Dendritic cell treated with granulocyte-macrophage colony-stimulating factor and Interleukin-4, amounts not matched to agents 40 ng/mL and 50 ng/mL, for 4 days (primary cell): Measurements from ENCODE around the gene RAPGEF6.

Source experiments
- H3K27ac Mint-ChIP-seq: one replicate; pipeline ENCODE4 v1.8.0; 2022; ENCODE audit warnings: mild to moderate bottlenecking, mixed read lengths
- H3K27me3 Mint-ChIP-seq: one replicate; pipeline ENCODE4 v1.8.0; 2022; ENCODE audit warnings: mild to moderate bottlenecking, mixed read lengths
- H3K36me3 Mint-ChIP-seq: one replicate; pipeline ENCODE4 v1.8.0; 2022; ENCODE audit warnings: low read depth, mixed read lengths
- H3K4me1 Mint-ChIP-seq: one replicate; pipeline ENCODE4 v1.8.0; 2022; ENCODE audit warnings: low read depth, mixed read lengths
- H3K4me3 Mint-ChIP-seq: one replicate; pipeline ENCODE4 v1.8.0; 2022; ENCODE audit warnings: mild to moderate bottlenecking, moderate library complexity, mixed read lengths
- H3K9me3 Mint-ChIP-seq: one replicate; pipeline ENCODE4 v1.8.0; 2022; ENCODE audit warnings: mixed read lengths
- intact Hi-C: fragments of 100-400 bp; cut with micrococcal nuclease; formaldehyde crosslinking; loops from one replicate; pipeline ENCODE4 v1.15.0; 2022

Gene RAPGEF6

DNA sequence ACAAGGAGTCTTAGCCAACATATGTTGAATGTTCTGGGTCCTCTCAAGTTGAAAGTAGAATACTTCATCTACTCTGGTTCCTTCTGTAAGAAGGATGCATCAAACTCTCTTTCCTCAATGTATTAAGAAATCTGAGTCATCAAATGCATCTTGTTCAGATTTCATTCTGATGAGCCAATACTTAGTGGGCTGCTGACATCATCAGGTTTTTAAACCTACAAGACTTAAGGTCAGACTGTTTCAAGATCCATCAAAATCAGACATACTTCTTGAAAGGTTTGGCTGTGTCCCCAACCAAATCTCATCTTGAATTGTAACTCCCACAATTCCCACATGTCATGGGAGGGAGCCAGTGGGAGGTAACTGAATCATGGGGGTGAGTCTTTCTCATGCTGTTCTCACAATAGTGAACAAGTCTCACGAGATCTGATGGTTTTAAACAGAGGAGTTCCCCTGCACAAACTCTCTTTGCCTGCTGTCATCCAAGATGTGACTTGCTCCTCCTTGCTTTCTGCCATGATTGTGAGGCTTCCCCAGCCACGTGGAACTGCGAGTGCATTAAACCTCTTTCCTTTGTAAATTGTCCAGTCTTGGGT, 168.8 kb downstream of the RAPGEF6 start:
- intact Hi-C loops = no loop called here
- H3K9me3 Mint-ChIP-seq = no peaks in the 10 kb centered on the region
- H3K36me3 Mint-ChIP-seq = peaks cover 49% of the 10 kb centered on the region
- H3K27me3 Mint-ChIP-seq = no peaks in the 10 kb centered on the region
- H3K4me1 Mint-ChIP-seq = peaks cover 13% of the 10 kb centered on the region
- H3K27ac Mint-ChIP-seq = no peak overlapping the region
- no peak overlapping the region for H3K4me3 Mint-ChIP-seq

DNA sequence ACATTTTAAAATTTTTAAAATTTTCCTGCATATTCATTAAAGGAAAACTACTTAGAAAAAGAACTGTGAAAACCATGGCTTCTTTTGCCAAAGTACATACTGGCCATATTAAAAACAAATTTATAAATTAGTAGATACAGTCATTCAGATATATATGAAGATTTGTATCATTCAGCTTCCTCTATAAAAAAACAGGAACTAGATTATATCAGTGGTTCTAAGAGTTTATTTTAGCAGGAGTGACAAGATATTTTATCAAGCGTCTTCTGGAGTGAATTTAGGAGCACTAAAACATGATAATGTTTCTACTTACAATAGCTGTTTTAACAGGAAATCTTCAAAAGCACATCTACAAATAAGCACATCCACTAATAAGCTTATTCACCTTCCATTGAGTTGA, 171.4 kb downstream of the RAPGEF6 start:
- Mint-ChIP-seq H3K9me3 (no peaks in the 10 kb centered on the region), H3K4me3 (no peak overlapping the region), H3K4me1 (peaks cover 13% of the 10 kb centered on the region), H3K27ac (no peak overlapping the region), H3K36me3 (peaks cover 52% of the 10 kb centered on the region), H3K27me3 (no peaks in the 10 kb centered on the region)
- intact Hi-C loops = no loop called here

- Mint-ChIP-seq H3K36me3 (peaks cover 48% of the 10 kb centered on the region), H3K4me1 (peaks cover 13% of the 10 kb centered on the region), H3K27me3 (no peaks in the 10 kb centered on the region), H3K4me3 (no peak overlapping the region), H3K27ac (no peak overlapping the region), H3K9me3 (no peaks in the 10 kb centered on the region)
- intact Hi-C loops = no loop called here
These were observed 172.6 kb downstream of the RAPGEF6 start for GRCh38 chr5:131462454-131462853.

GRCh38 chr5:131461742-131462141, 173.3 kb downstream of the RAPGEF6 start:
- H3K4me3 Mint-ChIP-seq = no peak overlapping the region

GRCh38 chr5:131460867-131461572, 174.0 kb downstream of the RAPGEF6 start:
- intact Hi-C loops = no loop called here
- no peaks in the 10 kb centered on the region for H3K27me3 Mint-ChIP-seq
- peaks cover 33% of the 10 kb centered on the region for H3K36me3 Mint-ChIP-seq
- no peak overlapping the region for H3K27ac Mint-ChIP-seq
- no peak overlapping the region for H3K4me3 Mint-ChIP-seq
- H3K9me3 Mint-ChIP-seq = no peaks in the 10 kb centered on the region
- H3K4me1 Mint-ChIP-seq = peaks cover 5% of the 10 kb centered on the region

More at GRCh38 chr5:131461742-131462141, 173.3 kb downstream of the RAPGEF6 start:
- peaks cover 41% of the 10 kb centered on the region for H3K36me3 Mint-ChIP-seq
- H3K9me3 Mint-ChIP-seq = no peaks in the 10 kb centered on the region
- intact Hi-C loops = no loop called here
- H3K27me3 Mint-ChIP-seq = no peaks in the 10 kb centered on the region
- H3K4me1 Mint-ChIP-seq = peaks cover 12% of the 10 kb centered on the region
- H3K27ac Mint-ChIP-seq = no peak overlapping the region

DNA sequence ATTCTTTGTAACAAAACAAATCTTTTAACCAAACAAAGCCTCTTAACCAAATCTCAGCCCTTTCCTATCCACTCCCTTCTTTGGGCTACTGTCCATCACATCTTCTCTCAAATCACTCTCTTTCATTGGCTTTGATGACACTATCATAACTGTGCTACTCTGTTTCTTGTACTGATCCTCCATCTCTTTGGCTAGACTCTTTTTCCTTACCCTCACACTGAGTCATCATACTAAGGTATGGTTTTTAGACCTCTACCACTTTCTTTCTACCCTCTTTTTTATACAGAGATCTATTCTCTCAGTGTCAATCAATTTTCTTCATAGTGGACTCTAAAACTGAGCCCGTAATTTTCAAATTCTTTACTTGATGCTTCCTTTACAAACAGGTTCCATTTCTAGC, 174.9 kb downstream of the RAPGEF6 start:
- H3K4me1 Mint-ChIP-seq = peaks cover 5% of the 10 kb centered on the region
- intact Hi-C loops = no loop called here
- H3K27me3 Mint-ChIP-seq = no peaks in the 10 kb centered on the region
- H3K9me3 Mint-ChIP-seq = no peaks in the 10 kb centered on the region
- H3K36me3 Mint-ChIP-seq = peaks cover 34% of the 10 kb centered on the region
- H3K4me3 Mint-ChIP-seq = no peak overlapping the region
- no peak overlapping the region for H3K27ac Mint-ChIP-seq

- Mint-ChIP-seq H3K27me3 (no peaks in the 10 kb centered on the region), H3K9me3 (no peaks in the 10 kb centered on the region), H3K4me1 (peaks cover 5% of the 10 kb centered on the region), H3K27ac (no peak overlapping the region), H3K4me3 (no peak overlapping the region), H3K36me3 (peaks cover 43% of the 10 kb centered on the region)
- intact Hi-C loops = no loop called here
These were observed 175.8 kb downstream of the RAPGEF6 start for GRCh38 chr5:131459216-131459615.

GRCh38 chr5:131457193-131457592, 177.8 kb downstream of the RAPGEF6 start:
- no peak overlapping the region for H3K27ac Mint-ChIP-seq
- intact Hi-C loops = no loop called here
- no peaks in the 10 kb centered on the region for H3K9me3 Mint-ChIP-seq
- no peak overlapping the region for H3K4me3 Mint-ChIP-seq
- no peaks in the 10 kb centered on the region for H3K27me3 Mint-ChIP-seq
- H3K36me3 Mint-ChIP-seq = peaks cover 61% of the 10 kb centered on the region
- H3K4me1 Mint-ChIP-seq = peaks cover under 1% of the 10 kb centered on the region

- Mint-ChIP-seq H3K9me3 (no peaks in the 10 kb centered on the region), H3K4me1 (no peaks in the 10 kb centered on the region), H3K4me3 (no peak overlapping the region), H3K27me3 (no peaks in the 10 kb centered on the region), H3K27ac (no peak overlapping the region), H3K36me3 (peaks cover 70% of the 10 kb centered on the region)
- intact Hi-C loops = no loop called here
These were observed 184.1 kb downstream of the RAPGEF6 start for GRCh38 chr5:131450941-131451340.

- H3K36me3 Mint-ChIP-seq = peaks cover 84% of the 10 kb centered on the region
- H3K9me3 Mint-ChIP-seq = no peaks in the 10 kb centered on the region
- intact Hi-C loops = no loop called here
- peaks cover under 1% of the 10 kb centered on the region for H3K4me1 Mint-ChIP-seq
- no peaks in the 10 kb centered on the region for H3K27me3 Mint-ChIP-seq
- H3K27ac Mint-ChIP-seq = no peak overlapping the region
- no peak overlapping the region for H3K4me3 Mint-ChIP-seq
These were observed 193.8 kb downstream of the RAPGEF6 start for GRCh38 chr5:131441184-131441583.

GRCh38 chr5:131436081-131436480, 198.9 kb downstream of the RAPGEF6 start:
- Mint-ChIP-seq H3K36me3 (peaks cover 91% of the 10 kb centered on the region), H3K27ac (no peak overlapping the region)

GRCh38 chr5:131433109-131433508, 201.9 kb downstream of the RAPGEF6 start:
- peaks cover 95% of the 10 kb centered on the region for H3K36me3 Mint-ChIP-seq

More at GRCh38 chr5:131436081-131436480, 198.9 kb downstream of the RAPGEF6 start:
- Mint-ChIP-seq H3K9me3 (no peaks in the 10 kb centered on the region), H3K4me3 (no peak overlapping the region), H3K27me3 (no peaks in the 10 kb centered on the region), H3K4me1 (peaks cover 5% of the 10 kb centered on the region)
- intact Hi-C loops = no loop called here

DNA sequence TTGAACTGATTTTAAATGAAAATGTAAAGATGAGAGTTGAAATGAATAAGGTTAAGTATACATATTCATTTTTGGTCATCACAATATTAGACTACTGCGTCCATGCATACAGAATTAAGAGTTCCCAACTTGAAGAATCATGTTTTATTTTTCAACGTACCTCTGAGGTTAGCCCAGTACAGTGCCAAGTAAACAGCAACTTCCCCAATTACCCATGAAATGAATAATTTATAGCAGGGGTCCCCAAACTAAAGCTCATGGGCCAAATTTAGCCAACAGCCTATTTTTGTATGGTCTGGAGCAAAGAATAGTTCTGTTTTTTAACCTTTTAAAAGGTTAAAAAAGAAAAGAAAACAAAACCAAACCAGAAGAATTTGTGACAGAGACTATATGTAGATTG, 203.2 kb downstream of the RAPGEF6 start:
- peaks cover 5% of the 10 kb centered on the region for H3K4me1 Mint-ChIP-seq
- H3K4me3 Mint-ChIP-seq = no peak overlapping the region
- no peaks in the 10 kb centered on the region for H3K9me3 Mint-ChIP-seq
- H3K27me3 Mint-ChIP-seq = no peaks in the 10 kb centered on the region
- H3K27ac Mint-ChIP-seq = no peak overlapping the region
- H3K36me3 Mint-ChIP-seq = peaks cover 90% of the 10 kb centered on the region
- intact Hi-C loops = no loop called here

More at GRCh38 chr5:131433109-131433508, 201.9 kb downstream of the RAPGEF6 start:
- no peaks in the 10 kb centered on the region for H3K27me3 Mint-ChIP-seq
- peaks cover 5% of the 10 kb centered on the region for H3K4me1 Mint-ChIP-seq
- H3K27ac Mint-ChIP-seq = no peak overlapping the region
- H3K9me3 Mint-ChIP-seq = no peaks in the 10 kb centered on the region
- H3K4me3 Mint-ChIP-seq = no peak overlapping the region
- intact Hi-C loops = no loop called here

DNA sequence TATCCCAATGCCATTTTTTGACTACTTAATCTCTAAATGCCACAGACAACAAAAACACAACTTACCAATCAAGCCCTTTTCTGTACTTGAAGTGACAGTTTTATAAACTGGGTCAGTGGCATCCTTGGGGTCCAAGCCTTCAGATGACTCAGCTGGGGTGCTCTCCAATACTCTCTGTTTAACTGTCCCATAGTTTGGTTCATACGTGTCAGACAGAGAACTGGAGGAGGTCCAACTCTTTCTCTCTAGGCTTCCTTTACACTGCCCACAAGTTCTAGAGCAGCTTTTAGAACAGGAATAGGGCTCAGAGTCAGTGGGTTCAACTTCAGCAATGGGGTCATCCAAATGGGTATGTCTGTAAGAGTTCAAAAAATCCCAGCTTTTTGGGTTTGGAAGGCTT, 204.2 kb downstream of the RAPGEF6 start:
- Mint-ChIP-seq H3K4me1 (peaks cover under 1% of the 10 kb centered on the region), H3K9me3 (no peaks in the 10 kb centered on the region), H3K27me3 (no peaks in the 10 kb centered on the region), H3K27ac (no peak overlapping the region), H3K36me3 (peaks cover 89% of the 10 kb centered on the region), H3K4me3 (no peak overlapping the region)
- intact Hi-C loops = no loop called here

- no peaks in the 10 kb centered on the region for H3K27me3 Mint-ChIP-seq
- peaks cover 74% of the 10 kb centered on the region for H3K36me3 Mint-ChIP-seq
- no peaks in the 10 kb centered on the region for H3K4me1 Mint-ChIP-seq
- intact Hi-C loops = no loop called here
- H3K4me3 Mint-ChIP-seq = no peak overlapping the region
- H3K9me3 Mint-ChIP-seq = no peaks in the 10 kb centered on the region
- no peak overlapping the region for H3K27ac Mint-ChIP-seq
These were observed 209.0 kb downstream of the RAPGEF6 start for GRCh38 chr5:131426011-131426410.
